Hippocampal formation (tissue), 2 donors: ENCODE data around the gene CCNA2.

Experiments
- DNase-seq, 2 donors: peaks; one replicate each; lab custom pipeline; 2025; lab: John Stamatoyannopoulos, UW

CCNA2 gene

DNA sequence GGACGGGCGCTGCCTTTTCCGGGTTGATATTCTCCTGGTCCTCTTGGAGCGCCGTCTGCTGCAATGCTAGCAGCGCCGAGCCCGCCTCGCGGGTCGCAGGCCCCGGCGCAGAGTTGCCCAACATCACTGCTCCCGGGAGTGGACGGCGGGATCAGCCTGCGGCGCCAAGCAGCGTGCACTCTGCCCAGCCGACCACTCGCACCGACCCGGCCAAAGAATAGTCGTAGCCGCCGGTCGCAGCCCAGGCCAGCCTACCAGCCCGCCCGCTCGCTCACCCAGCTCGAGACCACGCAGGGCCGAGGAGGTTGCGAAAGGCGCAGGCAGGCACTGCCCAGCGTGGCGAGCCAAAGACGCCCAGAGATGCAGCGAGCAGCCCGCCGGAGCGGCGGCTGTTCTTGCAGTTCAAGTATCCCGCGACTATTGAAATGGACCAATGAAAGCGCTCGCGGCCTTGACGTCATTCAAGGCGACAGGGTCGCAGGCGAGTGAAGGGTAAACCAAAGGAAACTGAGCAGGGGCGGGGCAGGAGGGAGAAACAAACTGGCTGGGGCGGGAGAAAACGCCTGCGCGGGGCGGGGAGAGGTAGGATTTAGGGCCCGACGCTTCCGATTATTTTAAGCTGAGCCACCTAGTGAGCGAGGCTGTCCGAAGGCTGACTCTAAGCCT, at the start of gene CCNA2:
Gene CCNA2 (minus strand): TSS at position 379 of the 666 bp plus-strand sequence. CDS start 255 bp downstream, at position 124.
- DNase-seq = peak; percentile 92 to 94

DNA sequence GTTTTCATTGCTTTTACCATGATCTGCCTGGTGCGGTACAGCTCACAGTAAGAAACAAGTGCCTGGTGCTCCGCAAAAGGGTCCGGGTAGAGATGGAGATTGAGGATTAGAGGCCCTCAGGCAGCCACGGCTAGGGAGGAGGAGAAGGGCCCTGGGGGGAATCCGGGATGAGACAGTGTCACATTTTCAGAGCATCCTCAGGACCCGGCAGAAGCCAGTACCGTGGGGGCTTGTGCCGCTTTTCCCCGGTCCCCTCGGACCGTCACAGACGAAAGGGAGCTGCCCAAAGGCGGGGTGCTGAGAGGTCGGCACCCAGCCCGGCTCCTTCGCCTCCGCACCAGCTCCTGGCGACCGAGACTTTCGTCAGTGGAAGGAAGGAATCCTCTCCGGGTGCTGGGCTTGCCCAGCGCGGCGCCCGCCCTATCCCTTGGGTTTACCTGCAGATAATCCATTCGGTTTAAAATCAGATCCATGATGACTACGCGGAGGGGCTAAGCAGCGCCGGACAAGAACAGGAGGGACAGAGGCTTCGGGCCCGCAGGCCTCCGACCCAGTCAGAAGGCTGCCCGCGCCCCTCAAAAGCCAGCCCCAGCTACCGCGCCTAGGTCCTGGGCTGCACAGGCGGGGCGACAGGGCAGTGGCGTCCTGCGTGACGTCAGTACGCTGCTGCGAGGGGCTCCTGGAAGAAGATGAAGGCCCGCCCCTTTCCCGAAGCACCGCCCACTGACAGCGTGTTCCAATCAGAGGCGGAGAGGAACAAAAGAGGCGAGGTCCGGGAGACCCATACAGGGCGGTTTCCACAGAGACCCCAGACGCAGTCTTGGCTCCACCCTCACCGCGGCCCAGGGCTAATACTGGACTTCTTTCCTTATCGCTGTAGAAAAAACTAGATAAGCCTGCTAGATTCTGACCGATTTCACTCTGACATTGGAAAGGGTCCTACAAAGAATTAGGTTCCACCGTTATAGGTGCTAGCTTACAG, 46.4 kb upstream of the CCNA2 start, which contains the start of gene BBS7:
Gene BBS7 (minus strand): TSS at position 634 of the 982 bp plus-strand sequence. CDS start 161 bp downstream, at position 473.
- DNase-seq = peak; percentile 93 to 97

DNA sequence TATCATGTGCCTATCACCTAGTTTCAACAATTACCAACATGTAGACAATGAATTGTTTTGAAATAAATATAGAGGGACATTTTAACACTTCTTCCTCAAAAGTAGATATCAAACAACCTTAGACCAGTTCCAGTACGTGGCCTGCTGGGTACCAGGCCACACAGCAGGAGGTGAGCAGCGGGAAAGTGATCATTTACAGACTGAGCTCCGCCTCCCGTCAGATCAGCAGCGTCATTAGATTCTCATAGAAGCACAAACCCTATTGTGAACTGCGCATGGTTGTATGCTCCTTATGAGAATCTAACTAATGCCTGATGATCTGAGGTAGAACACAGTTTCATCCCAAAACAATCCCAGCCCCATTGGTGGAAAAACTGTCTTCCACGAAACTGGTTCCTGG, 40.1 kb upstream of the CCNA2 start:
- DNase-seq = no peak

DNA sequence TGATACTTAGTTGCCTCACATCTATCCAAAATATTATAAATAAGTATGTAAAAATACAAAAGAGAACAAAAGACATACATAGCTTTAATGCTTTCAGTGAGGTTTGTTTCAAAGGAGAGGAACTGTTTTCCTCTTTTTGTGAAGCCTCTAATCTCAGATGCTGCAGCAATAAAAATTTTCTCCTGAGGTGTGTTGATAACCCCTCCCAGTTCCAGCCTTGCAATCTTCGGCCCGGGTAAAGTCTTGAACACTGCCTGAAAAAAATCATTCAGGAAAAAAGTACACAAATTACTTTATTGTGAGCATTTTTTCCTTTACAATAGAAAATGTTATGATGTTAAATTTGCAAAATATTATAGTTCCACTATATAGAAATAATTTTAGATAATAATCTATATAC, 37.7 kb upstream of the CCNA2 start:
- DNase-seq = no peak

DNA sequence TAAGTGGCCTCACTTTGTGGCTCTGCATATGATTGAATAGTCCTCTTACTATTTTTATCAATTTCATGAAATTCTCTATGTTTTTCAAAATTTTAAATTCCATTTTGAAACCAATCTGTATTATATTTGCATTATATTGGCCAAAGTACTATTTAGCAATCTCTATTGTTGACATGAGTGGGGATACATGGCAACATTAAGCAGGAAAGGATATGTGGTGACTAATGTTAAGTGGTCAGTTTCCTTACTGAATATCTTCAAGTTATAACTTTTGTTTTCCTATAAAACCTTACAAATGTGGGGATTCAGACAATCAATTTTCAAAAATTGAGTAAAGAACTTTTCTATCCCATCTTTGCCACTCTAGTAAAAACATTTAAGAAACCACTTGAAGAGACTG, 36.4 kb upstream of the CCNA2 start:
- DNase-seq = no peak

DNA sequence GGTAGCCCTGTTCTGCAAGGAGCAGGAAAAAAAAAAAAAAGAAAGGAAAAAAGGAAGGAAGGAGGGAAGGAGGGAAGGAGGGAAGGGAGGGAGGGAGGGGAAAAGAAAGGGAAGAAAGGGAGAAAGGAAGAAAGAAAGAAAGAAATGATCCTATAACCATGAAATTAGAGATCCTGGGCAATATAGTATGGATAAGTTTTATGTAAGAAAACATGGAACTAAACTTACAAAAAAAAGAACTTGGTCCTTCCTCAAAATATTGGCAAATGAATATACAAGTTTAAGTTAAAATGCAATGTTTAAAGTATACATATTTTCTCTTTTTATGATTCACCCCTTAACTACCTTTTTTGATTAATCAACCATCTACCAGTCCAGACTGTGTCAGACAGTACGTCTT, 27.7 kb upstream of the CCNA2 start:
- DNase-seq = no peak

DNA sequence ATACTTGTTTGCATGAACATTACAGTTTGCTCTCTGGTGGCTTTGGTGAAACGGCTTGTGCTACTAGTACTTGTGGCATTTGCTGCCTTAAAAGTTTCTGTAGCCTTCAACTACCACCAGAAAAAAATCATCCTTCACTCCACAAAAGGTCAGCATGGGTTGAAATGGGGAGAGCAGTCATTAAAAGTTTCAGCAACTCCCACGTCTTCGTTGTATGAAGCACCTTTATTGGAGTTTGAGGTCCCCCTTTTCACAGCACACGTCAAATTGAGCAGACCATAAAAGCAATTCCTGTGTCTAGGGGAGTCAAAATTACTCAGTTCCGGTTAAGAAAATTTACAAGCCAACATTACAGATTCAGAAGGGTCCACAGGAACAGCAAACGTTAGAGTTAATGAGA, 23.0 kb upstream of the CCNA2 start:
- no peak for DNase-seq

DNA sequence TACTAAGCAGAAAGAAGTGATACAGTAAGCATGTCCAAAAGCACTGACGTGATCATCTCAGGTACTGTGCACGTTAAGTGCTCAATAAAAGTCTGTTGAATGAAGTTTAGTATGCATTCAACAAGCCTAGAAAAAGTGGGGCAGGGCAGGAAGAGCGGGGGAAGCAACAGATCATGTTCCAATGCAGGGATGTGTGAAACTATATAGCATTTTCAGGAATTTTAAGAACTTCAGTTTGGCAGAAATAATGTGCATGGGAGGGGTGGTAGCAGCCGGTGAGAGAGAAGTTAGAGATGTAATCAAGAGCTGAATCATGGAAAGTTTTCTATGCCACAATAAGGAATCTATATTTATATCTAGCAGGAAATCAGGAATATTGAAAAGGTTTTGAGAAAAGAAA, 19.2 kb upstream of the CCNA2 start:
- peak in 1 of 2 donors; percentile 39 for DNase-seq

DNA sequence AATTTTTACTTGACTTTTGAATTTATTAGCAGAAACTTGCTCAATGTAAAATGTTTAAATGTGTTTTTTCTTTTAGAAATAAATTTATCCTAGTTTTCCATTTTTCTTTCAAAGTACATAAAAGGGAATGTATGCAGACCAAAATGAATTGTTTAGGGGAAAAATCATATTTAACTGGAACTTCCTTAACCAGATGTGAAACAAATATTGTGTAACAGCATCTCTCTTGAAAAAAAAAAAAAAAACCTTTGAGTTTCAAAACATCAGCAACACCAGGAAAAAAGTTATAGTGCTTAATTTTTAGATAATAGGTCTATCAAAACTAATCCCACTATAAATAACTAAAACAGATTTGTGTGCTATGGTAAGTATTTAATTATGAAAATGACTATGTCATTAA, 14.5 kb upstream of the CCNA2 start:
- DNase-seq = no peak

DNA sequence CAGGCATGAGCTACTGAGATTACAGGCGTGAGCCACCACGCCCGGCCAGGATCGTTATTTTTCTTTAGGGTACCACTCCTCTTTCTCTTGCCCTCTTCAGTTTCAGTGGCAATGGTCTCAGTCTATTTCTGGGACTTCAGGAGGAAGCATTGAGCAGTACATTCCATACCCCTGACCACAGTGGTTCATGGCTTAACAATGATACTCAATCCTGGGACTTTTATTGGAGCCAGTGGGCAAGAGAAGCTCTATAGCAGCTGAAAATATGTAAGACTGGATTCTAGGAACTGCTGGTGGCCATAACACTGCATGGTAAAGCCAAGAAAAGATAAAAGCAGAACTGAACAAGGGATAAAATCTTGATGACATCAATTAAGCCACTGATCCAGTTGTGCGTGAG, 5.8 kb upstream of the CCNA2 start:
- DNase-seq = no peak

DNA sequence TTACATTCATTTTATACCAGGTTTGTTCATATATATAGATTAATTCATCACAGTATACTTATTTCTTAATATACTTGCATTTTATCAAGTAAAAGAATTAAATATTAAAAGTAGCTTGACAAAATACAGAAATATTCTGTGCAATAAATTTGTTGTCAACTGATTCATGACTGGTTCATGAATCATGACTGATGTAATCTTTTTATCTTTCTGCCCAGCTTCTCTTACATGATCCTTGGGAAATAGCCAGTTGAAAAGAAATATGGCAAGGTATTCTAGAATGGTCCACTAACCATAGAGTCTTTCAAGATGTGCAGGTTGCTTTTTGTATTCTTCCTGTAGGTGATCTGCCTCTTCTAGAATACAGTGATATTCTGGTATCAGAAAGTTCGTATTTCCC, 4.2 kb upstream of the CCNA2 start:
- no peak for DNase-seq

DNA sequence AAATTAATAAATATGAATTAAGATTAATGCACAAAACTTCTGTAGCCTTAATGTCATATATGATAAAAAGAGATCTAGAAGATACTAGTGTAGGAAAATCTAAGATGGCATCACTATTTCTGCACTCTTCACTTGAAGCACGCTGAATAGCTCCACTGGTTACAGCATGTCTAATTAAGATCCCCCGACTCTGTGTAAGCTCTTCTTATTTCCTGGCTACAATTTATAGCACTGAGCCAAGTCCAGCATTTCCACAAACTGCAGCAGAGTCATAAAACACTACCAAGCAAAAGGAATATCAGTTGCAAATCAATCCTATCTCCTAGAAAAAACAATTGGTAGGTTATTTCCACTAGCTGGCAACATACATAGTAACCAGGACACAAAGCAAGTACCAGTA, 1.3 kb upstream of the CCNA2 start:
- DNase-seq = no peak

DNA sequence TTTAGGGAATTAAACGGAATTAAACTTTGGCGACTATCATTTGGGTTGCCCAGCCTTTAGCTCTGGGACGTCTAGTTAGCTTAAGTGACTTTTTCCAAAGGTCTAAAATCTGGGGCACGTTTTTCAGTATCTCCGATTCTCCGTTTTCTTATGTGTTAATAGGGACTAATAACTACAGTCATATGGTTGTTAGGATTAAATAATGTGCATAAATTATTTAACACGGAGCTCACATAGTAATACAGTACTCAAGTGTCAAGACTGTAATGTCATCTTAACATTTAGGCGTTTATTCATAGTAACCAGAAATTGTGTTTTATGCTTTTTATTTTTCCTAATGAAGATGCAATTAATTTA, 466 bp upstream of the CCNA2 start:
- DNase-seq = peak in 1 of 2 donors; percentile 51

DNA sequence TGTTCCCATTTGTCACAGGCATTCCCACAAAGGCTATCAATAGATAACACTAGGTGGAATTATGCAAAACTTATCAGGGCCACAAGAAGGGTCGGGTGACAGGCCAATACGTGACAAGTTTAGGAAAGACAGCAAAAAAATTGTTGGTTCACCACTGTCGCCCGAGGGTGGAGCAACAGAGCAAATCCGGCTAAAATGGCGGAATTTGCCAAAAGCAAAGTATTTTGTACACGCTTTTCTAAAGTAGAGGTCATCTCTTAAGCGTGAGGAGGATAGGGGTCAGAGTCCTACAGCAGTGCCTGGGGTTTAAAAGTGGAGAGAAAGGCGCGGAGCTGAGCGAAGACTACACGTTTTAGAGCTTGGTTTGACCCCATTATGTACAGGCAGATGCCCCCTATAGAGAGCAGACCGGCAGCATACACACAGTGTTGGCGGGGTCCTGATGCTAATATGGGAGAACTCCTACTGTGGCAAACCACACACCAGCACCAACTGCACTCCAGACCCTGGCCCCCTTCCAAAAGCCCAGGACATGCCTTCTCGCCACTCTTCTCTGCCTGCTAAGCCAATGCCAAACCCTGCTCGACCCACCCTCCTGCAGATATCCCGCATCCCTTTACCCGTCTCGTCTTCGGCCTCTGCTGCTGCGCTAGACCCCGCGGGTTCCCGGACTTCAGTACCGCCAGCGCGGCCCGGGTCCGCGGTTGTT, 733 bp downstream of the CCNA2 start:
- DNase-seq = no peak

DNA sequence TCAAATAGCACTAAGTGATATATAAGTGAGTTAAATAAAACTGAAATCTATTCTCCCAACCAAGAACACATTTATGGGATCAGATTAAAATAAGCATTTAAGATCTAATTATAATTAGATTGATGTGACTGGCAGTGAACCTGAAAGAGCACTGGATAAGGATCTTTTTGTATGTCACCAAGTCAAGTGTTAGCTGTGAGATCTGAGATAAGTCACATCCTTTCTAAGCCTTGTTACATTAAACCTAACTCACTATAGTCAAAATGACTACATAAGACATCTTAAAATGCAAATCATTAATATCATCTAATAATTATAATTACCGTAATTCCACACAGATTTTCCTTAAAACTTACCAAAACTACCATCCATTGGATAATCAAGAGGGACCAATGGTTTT, 1.6 kb downstream of the CCNA2 start:
- DNase-seq = no peak

DNA sequence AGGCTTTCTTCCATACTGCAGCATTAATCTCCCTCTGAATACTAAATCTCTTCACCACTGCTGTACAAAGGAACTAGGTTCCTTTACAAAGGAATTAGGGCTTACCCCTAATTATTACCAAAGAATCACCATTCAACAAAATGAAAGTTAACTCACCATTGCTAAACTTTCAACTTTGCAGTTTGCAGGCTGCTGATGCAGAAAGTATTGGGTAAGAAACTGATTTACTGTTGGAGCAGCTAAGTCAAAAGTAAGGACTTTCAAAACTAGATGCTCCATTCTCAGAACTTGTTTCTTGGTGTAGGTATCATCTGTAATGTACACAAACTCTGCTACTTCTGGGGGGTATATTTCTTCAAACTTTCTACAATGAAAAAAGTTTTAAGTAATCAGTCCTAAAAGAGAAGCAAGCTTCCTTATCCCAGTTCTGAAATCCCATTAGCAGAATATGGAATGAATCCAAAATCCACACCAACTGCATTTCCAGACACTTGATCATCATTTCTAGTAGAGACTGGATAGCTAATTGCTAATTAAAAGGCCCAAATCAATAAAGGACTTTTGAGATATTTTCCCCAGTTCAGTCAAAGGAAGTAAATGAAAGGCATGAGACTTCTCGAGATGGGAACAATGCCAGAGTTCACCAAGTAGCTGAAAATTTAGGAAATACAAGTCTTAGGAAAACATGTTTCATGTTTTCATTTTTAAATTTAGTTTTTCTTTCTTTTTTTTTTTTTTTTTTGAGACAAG, 4.3 kb downstream of the CCNA2 start:
- DNase-seq = no peak

DNA sequence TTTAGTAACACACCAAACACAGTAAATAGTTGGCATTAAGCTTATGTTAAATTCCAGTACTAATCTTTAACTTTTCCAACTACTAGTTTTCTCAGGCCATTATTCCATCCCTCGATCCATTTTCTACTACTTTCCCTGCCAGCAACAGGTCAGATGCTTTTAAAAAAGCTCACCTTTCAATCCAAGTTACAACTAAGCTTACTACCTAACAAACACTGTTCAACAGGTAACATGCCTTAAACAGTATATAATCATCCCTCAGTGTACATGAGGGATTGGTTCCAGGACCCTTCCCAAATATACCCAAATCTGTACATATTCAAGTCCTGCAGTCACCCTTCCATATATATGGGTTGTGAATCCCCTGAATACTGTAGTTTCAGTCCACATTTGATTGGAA, 5.5 kb downstream of the CCNA2 start:
- no peak for DNase-seq

DNA sequence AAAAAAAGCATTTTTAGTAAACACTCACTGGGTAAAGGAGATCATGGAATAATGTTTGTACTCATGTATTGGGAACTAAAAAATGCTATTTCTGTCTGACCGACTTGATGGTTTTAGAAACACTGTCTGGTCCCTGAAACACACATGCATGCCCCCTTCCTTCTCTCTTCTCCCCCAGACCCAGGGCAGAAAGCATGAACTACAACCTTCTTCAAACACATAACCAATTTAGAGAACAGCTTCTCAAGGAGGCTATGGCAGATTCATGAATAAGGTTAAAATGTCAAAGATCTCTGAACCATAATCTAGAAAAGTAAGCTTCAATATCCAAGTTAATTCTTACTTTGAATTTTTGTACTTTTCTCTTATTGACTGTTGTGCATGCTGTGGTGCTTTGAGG, 6.0 kb downstream of the CCNA2 start:
- no peak for DNase-seq

DNA sequence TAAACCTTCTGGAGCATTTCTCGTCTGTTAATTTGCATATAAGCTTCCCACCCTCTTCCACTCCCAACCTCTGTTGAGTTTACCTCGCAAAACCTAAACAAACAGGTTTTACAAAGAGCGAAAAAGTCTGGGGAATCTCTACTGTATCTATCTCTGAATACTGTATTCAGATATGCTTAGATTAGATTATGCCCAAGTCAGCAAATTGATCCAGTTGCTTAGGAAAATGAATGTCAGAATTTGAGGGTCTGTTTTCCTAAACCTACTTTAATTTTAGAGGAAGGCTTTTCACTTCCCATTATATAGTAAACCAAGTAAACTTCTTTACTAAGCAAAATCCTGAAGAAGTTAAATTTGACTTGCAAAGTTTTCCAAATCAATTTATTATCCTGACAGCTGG, 6.7 kb downstream of the CCNA2 start:
- no peak for DNase-seq

DNA sequence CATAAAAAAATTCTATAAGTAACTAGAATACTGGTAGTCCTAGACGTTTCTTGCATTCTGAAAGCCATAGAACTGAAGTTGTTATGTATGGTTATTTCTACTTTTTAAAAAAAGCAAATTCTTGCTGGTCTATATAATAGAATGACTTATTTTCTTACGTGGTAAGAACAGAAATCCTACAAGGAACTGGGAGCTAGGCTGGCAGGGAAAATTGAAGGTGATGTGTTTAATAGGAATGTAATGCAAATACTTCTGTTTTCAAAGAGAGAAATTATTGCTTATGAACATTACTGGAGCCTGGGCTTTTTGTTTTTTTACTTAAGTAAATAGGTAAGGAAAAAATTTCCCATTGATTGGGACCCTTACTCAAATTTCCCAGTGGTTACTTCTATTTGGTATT, 8.9 kb downstream of the CCNA2 start:
- no peak for DNase-seq

DNA sequence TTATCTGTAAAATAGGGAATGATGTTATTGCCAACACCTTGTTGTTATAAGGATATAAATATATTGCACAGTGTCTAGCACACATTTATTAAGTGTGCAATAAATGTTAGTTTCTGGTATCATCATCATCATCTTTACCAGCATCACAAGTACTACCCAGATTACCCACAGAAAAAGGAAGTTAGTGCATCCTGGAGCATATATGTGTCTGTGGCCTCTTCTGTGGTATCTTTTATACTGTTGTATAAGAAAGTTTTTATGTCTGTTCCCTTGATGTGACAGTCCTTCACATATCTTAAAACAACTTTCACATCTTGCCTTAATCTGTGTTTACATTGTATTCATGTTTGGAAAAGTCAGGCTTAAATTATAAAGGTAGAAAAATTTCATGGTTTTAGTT, 12.6 kb downstream of the CCNA2 start:
- no peak for DNase-seq

DNA sequence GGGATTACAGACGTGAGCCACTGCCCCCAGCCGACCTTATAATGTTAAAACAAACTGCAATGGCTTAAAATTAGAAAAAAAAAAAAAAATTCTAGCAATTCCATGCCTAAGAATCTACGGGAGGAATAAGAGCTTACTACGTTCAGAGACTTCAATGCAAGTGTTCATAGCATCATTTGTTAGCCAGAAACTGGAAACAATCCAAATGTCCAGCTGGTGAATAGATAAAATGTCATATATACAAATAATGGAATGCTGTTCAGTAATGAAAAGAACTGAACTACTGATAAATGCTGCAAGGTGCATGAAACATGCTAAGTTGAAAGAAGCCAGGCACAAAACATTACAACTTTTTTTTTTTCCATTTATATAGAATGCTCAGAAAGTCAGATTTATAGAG, 17.3 kb downstream of the CCNA2 start:
- no peak for DNase-seq
